IMR-90 (cell line): ENCODE data around the gene AKAP13. TPM values are rescaled to one million over a fixed set of nuclear protein-coding genes. Genes with fewer than 3 reads are reported as not detected.

Experiments
- ATAC-seq: fragments of 200-7000 bp; cut with Tn5 transposase; 2 replicates; pipeline ENCODE4 v1.9.1; 2020; ENCODE audit warnings: low read depth, mild to moderate bottlenecking, moderate library complexity
- BruUV-seq: library from RNA; stranded (reverse); fragments of 400-500 nt; replicated peaks from 2 replicates; lab custom pipeline; 2021; lab: Mats Ljungman, UMichigan
- CTCF ChIA-PET: fragments of 300-600 bp; formaldehyde crosslinking; extraction: SDS; loops from one replicate; lab custom pipeline; 2021; ENCODE audit warnings: antibody characterized with exemption; lab: Yijun Ruan, JAX
- POLR2A ChIA-PET: fragments of 300-600 bp; sonication (Branson Sonifier 250); formaldehyde crosslinking; loops from one replicate; lab custom pipeline; 2022; ENCODE audit warnings: antibody characterized with exemption; ENCODE audit not compliant: unreplicated experiment; lab: Charles Lee
- DNase-seq: peaks from one replicate; pipeline ENCODE4 v3.0.0; 2013
- H2AFZ ChIP-seq: replicated peaks from 2 replicates; pipeline ENCODE3; 2013; ENCODE audit warnings: low read length, mild to moderate bottlenecking; ENCODE audit not compliant: poor library complexity
- H2AK5ac ChIP-seq: 2 replicates; pipeline ENCODE4 v1.6.1; 2013; ENCODE audit warnings: low read depth, low read length, inconsistent platforms
- H2AK9ac ChIP-seq: replicated peaks from 2 replicates; pipeline ENCODE3; 2013; ENCODE audit warnings: mild to moderate bottlenecking, low read depth, low read length, moderate library complexity; ENCODE audit not compliant: poor library complexity
- H2BK120ac ChIP-seq: 2 replicates; pipeline ENCODE4 v1.6.1; 2013; ENCODE audit warnings: low read depth, low read length, inconsistent platforms
- H2BK15ac ChIP-seq: 3 replicates; pipeline ENCODE4 v1.6.1; 2013; ENCODE audit warnings: low read depth, low read length, inconsistent platforms
- H2BK20ac ChIP-seq: 2 replicates; pipeline ENCODE4 v1.6.1; 2013; ENCODE audit warnings: low read depth, mild to moderate bottlenecking, inconsistent platforms, low read length, moderate library complexity
- H2BK5ac ChIP-seq: 2 replicates; pipeline ENCODE4 v1.6.1; 2013; ENCODE audit warnings: mild to moderate bottlenecking, low read depth, low read length, inconsistent platforms; ENCODE audit not compliant: poor library complexity, severe bottlenecking
- H3K14ac ChIP-seq: replicated peaks from 2 replicates; pipeline ENCODE4 v1.6.1; 2013; ENCODE audit warnings: low read depth, low read length, inconsistent platforms
- H3K18ac ChIP-seq: 2 replicates; pipeline ENCODE4 v1.6.1; 2013; ENCODE audit warnings: low read depth, low read length, control low read depth
- H3K23ac ChIP-seq: 2 replicates; pipeline ENCODE4 v1.6.1; 2013; ENCODE audit warnings: low read depth, low read length, inconsistent platforms
- H3K27ac ChIP-seq: 2 replicates; pipeline ENCODE4 v1.5.1; 2013; ENCODE audit warnings: mild to moderate bottlenecking, control low read depth, low read length; ENCODE audit not compliant: insufficient read depth
- H3K27me3 ChIP-seq: 2 replicates; pipeline ENCODE4 v1.6.1; 2013; ENCODE audit warnings: low read length; ENCODE audit not compliant: control insufficient read depth, insufficient read depth
- H3K36me3 ChIP-seq: 2 replicates; pipeline ENCODE4 v1.6.1; 2013; ENCODE audit warnings: low read length, mixed read lengths; ENCODE audit not compliant: control insufficient read depth, insufficient read depth
- H3K4ac ChIP-seq: 2 replicates; pipeline ENCODE4 v1.6.1; 2013; ENCODE audit warnings: low read depth, low read length, inconsistent platforms
- H3K4me1 ChIP-seq: 2 replicates; pipeline ENCODE4 v1.6.1; 2013; ENCODE audit warnings: low read length, mixed read lengths; ENCODE audit not compliant: control insufficient read depth, insufficient read depth
- H3K4me2 ChIP-seq: 2 replicates; pipeline ENCODE4 v1.6.1; 2013; ENCODE audit warnings: low read depth, mild to moderate bottlenecking, control low read depth, low read length, moderate library complexity
- H3K4me3 ChIP-seq: 2 replicates; pipeline ENCODE4 v1.5.1; 2013; ENCODE audit warnings: low read depth, mild to moderate bottlenecking, control low read depth, low read length, moderate library complexity; ENCODE audit not compliant: insufficient read depth
- H3K56ac ChIP-seq: 2 replicates; pipeline ENCODE4 v1.6.1; 2013; ENCODE audit warnings: low read length, inconsistent platforms; ENCODE audit not compliant: insufficient read depth; ENCODE audit errors: extremely low read depth
- H3K79me1 ChIP-seq, 2 experiments: 2 replicates each; pipeline ENCODE4 v1.6.1; 2013; ENCODE audit warnings: low read length in 2 of 2, inconsistent platforms in 1 of 2, low read depth in 1 of 2
- H3K9ac ChIP-seq: 2 replicates; pipeline ENCODE4 v1.6.1; 2013; ENCODE audit warnings: low read depth, low read length, control low read depth
- H3K9me1 ChIP-seq: 2 replicates; pipeline ENCODE4 v1.6.1; 2013; ENCODE audit warnings: low read length, inconsistent platforms; ENCODE audit not compliant: insufficient read depth
- H3K9me3 ChIP-seq: 2 replicates; pipeline ENCODE4 v1.6.1; 2013; ENCODE audit warnings: low read length; ENCODE audit not compliant: control insufficient read depth, insufficient read depth
- H4K20me1 ChIP-seq: 2 replicates; pipeline ENCODE4 v1.6.1; 2013; ENCODE audit warnings: low read length, inconsistent platforms; ENCODE audit not compliant: insufficient read depth
- H4K5ac ChIP-seq: 2 replicates; pipeline ENCODE4 v1.6.1; 2013; ENCODE audit warnings: mild to moderate bottlenecking, low read depth, low read length, control low read depth
- H4K8ac ChIP-seq, 2 experiments: 2 replicates each; pipeline ENCODE4 v1.6.1; 2013; ENCODE audit warnings: low read depth in 2 of 2, low read length in 2 of 2, control low read depth in 1 of 2, inconsistent platforms in 1 of 2
- H4K91ac ChIP-seq: 2 replicates; pipeline ENCODE4 v1.6.1; 2013; ENCODE audit warnings: low read depth, low read length, inconsistent platforms; ENCODE audit not compliant: insufficient read depth
- CEBPB ChIP-seq: IDR thresholded peaks from 2 replicates; pipeline ENCODE4 v1.6.1; 2012; ENCODE audit warnings: low read depth, low read length, improper control_type of control experiment
- CHD1 ChIP-seq: IDR thresholded peaks from 2 replicates; pipeline ENCODE4 v1.6.1; 2012; ENCODE audit warnings: low read depth, low read length, improper control_type of control experiment
- WGBS, 2 experiments: methylation state at CpG; one replicate each; pipeline versions ENCODE4 v1.1.5 to v1.1.7; 2013; ENCODE audit warnings: missing lambda C conversion rate in 2 of 2; ENCODE audit not compliant: insufficient read length in 1 of 2; ENCODE audit errors: extremely low coverage in 2 of 2; 5-methylcytosine and 5-hydroxymethylcytosine counted together
- dilution Hi-C: fragments of 300-500 bp; cut with HindIII; formaldehyde crosslinking; loops from one replicate; pipeline ENCODE4 v1.14.3; 2018; ENCODE audit warnings: low sequenced_read_pairs; ENCODE audit not compliant: unreplicated experiment
- in situ Hi-C: fragments of 300-500 bp; cut with MboI; formaldehyde crosslinking; loops from 3 replicates; pipeline ENCODE4 v1.14.3; 2019; ENCODE audit warnings: low sequenced_read_pairs, inconsistent platforms, mixed read lengths
- intact Hi-C: fragments of 100-400 bp; cut with micrococcal nuclease; formaldehyde crosslinking; loops from 2 replicates; pipeline ENCODE4 v1.10.0; 2022
- polyA plus RNA-seq, 3 experiments: library from polyadenylated mRNA; depleted of rRNA; stranded (reverse); fragments of >200 nt; gene quantifications; 2 replicates each; pipeline ENCODE4 v1.2.3, GENCODE V29; 2012; ENCODE audit warnings: low replicate concordance in 1 of 3
- total RNA-seq: library from RNA; depleted of rRNA; stranded (reverse); fragments of >200 nt; gene quantifications from 2 replicates; pipeline ENCODE4 v1.2.3, GENCODE V29; 2012

Gene AKAP13
- total and polyA plus RNA-seq, 2 of the 4 experiments (the other 2 are of a cell fraction) = 10.4 to 46.4 TPM

DNA sequence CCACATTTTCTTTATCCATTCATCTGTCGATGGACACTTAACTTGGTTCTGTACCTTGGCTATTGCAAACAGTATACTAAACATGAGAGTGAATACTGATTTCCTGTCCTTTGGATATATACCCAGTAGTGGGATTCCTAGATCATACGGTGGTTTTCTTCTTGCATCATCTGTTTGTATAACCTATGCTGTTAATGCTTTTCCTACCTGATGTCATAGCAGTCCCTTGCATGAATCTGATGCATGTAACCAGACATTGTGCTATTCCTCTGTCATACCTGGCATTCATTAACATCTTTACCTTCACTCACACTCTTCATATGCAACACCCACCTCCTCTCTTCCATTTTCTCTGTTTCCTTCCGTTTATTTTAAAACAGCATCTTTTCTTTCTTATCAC is 229.1 kb downstream of the AKAP13 start:
- Histone ChIP-seq H4K91ac (no peak overlapping the region), H3K27me3 (no peaks in the 10 kb centered on the region), H4K5ac (no peak overlapping the region), H3K4me2 (no peak overlapping the region), H2AK9ac (no peak overlapping the region), H2BK20ac (no peak overlapping the region), H3K56ac (no peak overlapping the region), H3K18ac (no peak overlapping the region), H2AK5ac (no peak overlapping the region), H3K4me1 (peaks cover 10% of the 10 kb centered on the region), H3K4me3 (no peak overlapping the region), H3K23ac (no peak overlapping the region), H4K8ac (no peak overlapping the region), H3K9me3 (no peaks in the 10 kb centered on the region), H2BK15ac (no peak overlapping the region), H3K9me1 (peaks cover 4% of the 10 kb centered on the region), H3K4ac (no peak overlapping the region), H4K20me1 (no peaks in the 10 kb centered on the region; the same call in 1 of the 2 replicates), H3K14ac (no peak overlapping the region), H3K27ac (no peak overlapping the region), H2BK120ac (no peak overlapping the region), H3K79me1 (peaks cover 30 to 43% of the 10 kb centered on the region in 2 experiments), H3K9ac (no peak overlapping the region), H2BK5ac (no peak overlapping the region), H3K36me3 (no peaks in the 10 kb centered on the region), H2AFZ (no peak overlapping the region)
- intact Hi-C loops (no loop called here), dilution Hi-C loops (no loop called here), in situ Hi-C loops (no loop called here)
- WGBS, 2 experiments = no CpG with 5 or more reads among the region's 3 CpGs
- no TSS peak for BruUV-seq
- CTCF ChIA-PET = no interaction called here
- TF ChIP-seq CHD1 (no peak), CEBPB (0 out of 2 replicates have a peak, but pooled peaks have one; percentile 4)
- POLR2A ChIA-PET = no interaction called here
- DNase-seq (no peak), ATAC-seq (no peak)
